Gastrocnemius medialis (tissue), 4 donors: Measurements from ENCODE around the gene ANKS4B.

Experiments
- CTCF ChIP-seq, 5 experiments: fragments of 450-650 bp in 3 of 5; fragments of 200-600 bp in 2 of 5; sonication (generic) in 2 of 5; IDR thresholded peaks in 4 of 5; conservative IDR thresholded peaks in 1 of 5; 1 replicate in 4 of 5; 2 replicates in 1 of 5; pipeline ENCODE4 v1.5.1; 2016 to 2019; ENCODE audit warnings: antibody characterized with exemption in 5 of 5, mild to moderate bottlenecking in 3 of 5, moderate library complexity in 3 of 5
- POLR2A ChIP-seq, 2 donors: fragments of 450-650 bp; IDR thresholded peaks; one replicate each; pipeline ENCODE4 v1.6.1; 2017; ENCODE audit warnings: antibody characterized with exemption in 2 of 2, mild to moderate bottlenecking in 2 of 2, moderate library complexity in 2 of 2

- TF ChIP-seq CTCF (IDR thresholded peaks at IDR 0.05 in 4 of 5, conservative IDR thresholded peaks at IDR 0.05 in 1 of 5) = no peak
- no peak for TF ChIP-seq POLR2A (IDR thresholded peaks at IDR 0.05)
Observed at GRCh38 chr16:21276090-21276489, 42.6 kb downstream of the ANKS4B start.
